ENCODE results near the gene PRR30.

DNA sequence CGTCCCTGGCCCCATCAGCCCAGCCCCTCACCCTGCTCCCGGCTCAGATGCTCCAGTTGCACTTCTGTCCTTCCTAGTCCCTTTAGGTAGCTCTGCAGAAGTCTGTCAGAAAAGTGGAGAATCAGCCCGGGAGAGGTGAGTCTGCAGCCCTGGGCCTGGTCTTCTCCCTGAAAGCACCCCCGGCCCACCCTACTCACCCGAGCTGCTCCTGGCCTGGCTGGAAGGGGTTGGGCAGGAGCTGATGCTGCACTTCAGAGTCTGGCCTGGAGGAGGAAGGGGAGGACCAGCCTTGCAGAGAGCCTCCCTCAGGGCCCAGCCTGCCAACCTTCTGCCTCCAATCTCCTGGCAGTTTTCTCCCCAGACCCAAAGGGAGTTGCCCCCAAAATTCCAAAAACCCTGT, 36.9 kb downstream of the PRR30 start:
- TF ChIP-seq, protein P1, sequence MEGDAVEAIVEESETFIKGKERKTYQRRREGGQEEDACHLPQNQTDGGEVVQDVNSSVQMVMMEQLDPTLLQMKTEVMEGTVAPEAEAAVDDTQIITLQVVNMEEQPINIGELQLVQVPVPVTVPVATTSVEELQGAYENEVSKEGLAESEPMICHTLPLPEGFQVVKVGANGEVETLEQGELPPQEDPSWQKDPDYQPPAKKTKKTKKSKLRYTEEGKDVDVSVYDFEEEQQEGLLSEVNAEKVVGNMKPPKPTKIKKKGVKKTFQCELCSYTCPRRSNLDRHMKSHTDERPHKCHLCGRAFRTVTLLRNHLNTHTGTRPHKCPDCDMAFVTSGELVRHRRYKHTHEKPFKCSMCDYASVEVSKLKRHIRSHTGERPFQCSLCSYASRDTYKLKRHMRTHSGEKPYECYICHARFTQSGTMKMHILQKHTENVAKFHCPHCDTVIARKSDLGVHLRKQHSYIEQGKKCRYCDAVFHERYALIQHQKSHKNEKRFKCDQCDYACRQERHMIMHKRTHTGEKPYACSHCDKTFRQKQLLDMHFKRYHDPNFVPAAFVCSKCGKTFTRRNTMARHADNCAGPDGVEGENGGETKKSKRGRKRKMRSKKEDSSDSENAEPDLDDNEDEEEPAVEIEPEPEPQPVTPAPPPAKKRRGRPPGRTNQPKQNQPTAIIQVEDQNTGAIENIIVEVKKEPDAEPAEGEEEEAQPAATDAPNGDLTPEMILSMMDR (IDR thresholded peaks at IDR 0.05) = no peak
- no peak for TF ChIP-seq POLR2A (IDR thresholded peaks at IDR 0.05)

Data from right lobe of liver (tissue), 4 donors.